ENCODE data around the gene TRPM7.
"Not testable (repeated sequence)": the region's sequence is repeated elsewhere in the genome, so short reads cannot be mapped to it uniquely, and the experiment has no call there.

The TRPM7 gene, protein sequence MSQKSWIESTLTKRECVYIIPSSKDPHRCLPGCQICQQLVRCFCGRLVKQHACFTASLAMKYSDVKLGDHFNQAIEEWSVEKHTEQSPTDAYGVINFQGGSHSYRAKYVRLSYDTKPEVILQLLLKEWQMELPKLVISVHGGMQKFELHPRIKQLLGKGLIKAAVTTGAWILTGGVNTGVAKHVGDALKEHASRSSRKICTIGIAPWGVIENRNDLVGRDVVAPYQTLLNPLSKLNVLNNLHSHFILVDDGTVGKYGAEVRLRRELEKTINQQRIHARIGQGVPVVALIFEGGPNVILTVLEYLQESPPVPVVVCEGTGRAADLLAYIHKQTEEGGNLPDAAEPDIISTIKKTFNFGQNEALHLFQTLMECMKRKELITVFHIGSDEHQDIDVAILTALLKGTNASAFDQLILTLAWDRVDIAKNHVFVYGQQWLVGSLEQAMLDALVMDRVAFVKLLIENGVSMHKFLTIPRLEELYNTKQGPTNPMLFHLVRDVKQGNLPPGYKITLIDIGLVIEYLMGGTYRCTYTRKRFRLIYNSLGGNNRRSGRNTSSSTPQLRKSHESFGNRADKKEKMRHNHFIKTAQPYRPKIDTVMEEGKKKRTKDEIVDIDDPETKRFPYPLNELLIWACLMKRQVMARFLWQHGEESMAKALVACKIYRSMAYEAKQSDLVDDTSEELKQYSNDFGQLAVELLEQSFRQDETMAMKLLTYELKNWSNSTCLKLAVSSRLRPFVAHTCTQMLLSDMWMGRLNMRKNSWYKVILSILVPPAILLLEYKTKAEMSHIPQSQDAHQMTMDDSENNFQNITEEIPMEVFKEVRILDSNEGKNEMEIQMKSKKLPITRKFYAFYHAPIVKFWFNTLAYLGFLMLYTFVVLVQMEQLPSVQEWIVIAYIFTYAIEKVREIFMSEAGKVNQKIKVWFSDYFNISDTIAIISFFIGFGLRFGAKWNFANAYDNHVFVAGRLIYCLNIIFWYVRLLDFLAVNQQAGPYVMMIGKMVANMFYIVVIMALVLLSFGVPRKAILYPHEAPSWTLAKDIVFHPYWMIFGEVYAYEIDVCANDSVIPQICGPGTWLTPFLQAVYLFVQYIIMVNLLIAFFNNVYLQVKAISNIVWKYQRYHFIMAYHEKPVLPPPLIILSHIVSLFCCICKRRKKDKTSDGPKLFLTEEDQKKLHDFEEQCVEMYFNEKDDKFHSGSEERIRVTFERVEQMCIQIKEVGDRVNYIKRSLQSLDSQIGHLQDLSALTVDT (N-terminal part only)

DNA sequence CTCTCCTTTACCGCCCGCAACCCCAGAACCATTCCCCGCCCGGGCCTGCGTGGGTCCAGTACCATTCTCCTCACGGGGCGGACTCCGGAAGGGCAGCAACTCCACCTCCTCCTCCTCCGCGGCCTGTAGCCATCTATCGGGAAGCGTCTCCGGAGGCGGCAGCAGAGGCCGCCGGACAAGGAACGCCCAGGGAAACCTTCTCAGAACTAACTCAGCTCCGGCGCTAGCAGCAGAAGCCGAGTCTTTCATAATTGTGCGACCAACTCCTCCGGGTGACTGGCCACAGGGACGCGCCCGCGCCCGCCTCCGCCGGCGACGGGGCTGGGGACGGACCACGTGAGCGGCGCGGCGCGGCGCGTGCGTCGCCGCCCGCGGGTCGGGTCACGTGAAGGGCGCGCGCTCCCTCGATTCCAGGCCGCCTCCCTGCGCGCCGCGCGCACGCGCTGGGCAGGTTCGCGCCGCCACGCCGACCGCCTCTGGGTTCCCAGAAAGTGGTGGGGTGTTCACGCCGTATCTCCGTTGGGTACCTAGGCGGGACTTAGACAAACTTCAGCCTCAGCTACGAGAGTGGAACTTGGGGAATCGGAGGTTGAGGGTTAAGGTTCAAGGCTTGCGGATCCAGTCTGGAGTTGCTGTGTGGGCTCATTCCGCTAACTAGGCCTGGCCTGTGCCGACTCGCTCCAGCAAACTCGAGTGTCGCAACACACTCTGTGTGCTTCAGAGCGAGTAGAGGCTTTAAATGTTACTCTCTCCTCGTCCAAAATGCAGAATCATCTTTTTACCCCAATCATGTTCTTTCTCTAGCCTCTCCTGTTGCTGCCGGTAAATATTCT is at the start of gene TRPM7:
Gene TRPM7 (minus strand): TSS at position 329 of the 833 bp plus-strand sequence. CDS start 264 bp downstream, at position 65.
- DNase-seq (ENCODE audit: low read depth in 2 of 2): peak; percentile 75 to 80

GRCh38 chr15:50735156-50735555 is 48.6 kb upstream of the TRPM7 start:
- no peak for DNase-seq (ENCODE audit: low read depth in 2 of 2)

DNA sequence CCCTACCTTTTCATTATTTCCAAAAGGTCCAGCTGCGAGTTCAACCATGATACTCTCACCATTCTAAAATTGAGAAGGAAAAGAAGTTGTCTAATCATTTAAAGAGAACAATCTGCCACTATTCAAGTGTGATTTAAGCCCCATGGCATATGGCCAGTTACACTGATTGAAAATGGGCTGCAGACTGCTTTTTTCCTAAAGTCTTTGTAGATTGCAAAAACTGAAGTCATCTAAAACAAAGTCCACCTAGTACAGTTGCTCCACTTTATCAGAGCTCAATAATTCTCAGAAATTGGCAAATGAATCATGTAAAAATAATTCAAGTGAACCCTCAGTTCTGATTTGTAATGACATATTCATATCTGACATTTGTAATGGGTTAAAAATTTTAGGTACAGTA is 39.7 kb upstream of the TRPM7 start:
- no peak for DNase-seq (ENCODE audit: low read depth in 2 of 2)

DNA sequence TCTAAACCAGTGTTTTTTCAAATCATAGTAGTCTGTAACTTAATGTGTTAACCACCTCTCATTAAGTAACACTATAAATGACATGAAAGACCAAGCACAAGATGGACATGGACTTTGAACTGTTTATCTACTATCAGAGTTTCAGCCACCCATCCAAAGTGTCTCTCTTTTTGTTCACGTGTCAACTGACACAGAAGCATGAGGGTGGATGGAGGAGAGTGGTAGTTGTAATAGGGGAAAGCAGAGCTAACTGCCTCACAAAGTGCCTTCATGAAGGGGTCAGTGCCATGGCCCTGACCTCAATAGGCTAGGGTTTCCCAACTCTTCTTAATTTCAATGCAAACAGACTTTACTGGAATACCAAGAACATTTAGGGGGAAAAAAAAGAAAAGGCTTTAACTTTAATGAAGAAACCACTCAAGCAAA is 32.1 kb upstream of the TRPM7 start:
- no peak for DNase-seq (ENCODE audit: low read depth in 2 of 2)

DNA sequence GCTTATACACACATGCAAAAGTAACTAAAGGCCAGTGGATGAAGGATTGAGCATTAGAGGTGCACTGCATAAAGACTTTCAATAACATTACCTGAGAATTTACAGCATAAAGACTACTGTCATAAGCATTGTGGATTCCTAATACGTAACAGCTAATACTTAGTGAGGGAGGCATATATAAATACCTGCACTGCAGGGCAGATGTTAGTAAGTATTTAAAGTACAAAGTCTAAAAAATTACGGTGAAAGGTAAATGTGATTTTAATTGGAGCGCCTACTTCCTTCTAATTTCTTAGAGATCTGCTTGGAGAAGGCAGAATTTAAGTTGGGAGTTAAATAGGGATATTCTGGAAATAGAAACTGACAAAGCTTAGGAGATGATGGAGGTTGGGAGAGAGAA is 25.4 kb upstream of the TRPM7 start:
- DNase-seq (ENCODE audit: low read depth in 2 of 2): no peak

- DNase-seq (ENCODE audit: low read depth in 2 of 2): no peak
These were observed 24.0 kb upstream of the TRPM7 start for GRCh38 chr15:50710585-50710984.

- no peak for DNase-seq (ENCODE audit: low read depth in 2 of 2)
These were observed 21.4 kb upstream of the TRPM7 start for GRCh38 chr15:50707878-50708427.

- DNase-seq (ENCODE audit: low read depth in 2 of 2): no peak
These were observed 16.3 kb upstream of the TRPM7 start for GRCh38 chr15:50702762-50703334.

DNA sequence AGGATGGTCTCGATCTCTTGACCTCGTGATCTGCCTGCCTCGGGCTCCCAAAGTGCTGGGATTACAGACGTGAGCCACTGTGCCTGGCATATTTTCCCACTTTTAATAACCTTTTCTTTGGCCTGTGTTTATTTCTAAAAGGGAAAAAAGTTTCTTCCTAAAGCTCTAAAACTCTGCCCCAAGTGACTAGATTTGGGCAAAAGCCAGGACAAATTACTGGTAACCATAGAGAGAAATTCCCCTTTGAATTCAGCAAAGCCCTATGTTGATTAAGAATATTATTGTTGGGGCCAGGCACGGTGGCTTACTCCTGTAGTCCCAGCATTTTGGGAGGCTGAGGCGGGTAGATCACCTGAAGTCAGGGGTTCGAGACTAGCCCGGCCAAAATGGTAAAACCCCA is 11.5 kb upstream of the TRPM7 start:
- no peak for DNase-seq (ENCODE audit: low read depth in 2 of 2)

DNA sequence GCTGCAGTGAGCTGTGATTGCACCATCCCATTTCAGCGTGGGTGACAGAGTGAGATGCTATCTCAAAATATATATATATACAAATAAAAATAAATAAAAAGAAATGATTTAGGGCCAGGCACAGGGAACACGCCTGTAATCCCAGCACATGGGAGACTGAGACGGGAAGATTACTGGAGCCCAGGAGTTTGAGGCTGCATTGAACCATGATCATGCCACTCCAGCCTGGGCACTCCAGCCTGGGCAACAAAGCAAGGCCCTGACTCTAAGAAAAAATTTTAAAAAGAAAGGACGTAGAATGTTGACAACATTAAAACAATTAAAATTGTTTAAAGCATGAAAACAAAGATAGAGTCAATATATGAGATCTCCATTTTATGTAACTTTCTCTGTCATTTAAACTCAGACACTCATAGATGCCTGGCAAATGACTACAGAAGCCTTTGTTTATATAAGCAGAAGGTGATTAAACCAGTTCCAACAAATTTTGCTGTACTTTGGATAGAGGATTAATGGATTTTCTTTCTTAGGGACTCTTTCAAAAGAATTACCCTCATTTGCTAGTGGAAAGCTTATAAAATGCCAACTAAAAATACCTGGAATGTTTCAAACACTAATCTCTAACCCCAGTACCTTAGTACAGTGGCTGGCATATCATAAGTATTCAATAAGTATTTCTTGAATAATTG is 10.7 kb upstream of the TRPM7 start:
- no peak for DNase-seq (ENCODE audit: low read depth in 2 of 2)

- DNase-seq (ENCODE audit: low read depth in 2 of 2): not testable (repeated sequence)
These were observed 8.1 kb upstream of the TRPM7 start for GRCh38 chr15:50694634-50695165.

- DNase-seq (ENCODE audit: low read depth in 2 of 2): no peak
These were observed 805 bp upstream of the TRPM7 start for GRCh38 chr15:50687302-50687902.

DNA sequence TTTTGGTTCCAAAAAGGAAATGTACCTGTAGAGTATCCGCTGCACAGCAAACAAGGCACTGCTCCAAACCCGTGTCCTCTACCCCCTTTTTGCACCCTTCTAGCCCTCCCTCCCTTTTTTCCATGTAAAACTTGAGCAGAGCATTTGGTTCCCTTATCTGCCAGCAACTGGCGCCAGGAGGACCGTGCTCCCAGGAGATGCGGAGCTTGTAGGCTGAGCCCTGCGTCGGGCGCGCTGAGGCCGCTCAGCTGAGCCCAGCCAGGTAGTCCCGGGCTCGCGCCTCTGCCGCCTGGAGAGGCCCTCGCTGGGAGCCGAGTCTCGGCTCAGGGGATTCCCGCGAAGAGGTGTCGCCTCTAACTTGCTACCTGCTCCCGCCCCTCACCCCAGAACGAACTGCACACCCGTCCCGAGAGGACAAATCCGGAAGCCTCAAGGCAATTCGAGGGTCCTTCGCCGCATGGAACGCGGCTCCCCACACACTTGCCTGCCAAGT is 575 bp downstream of the TRPM7 start:
- peak; percentile 49 to 62 for DNase-seq (ENCODE audit: low read depth in 2 of 2)

- DNase-seq (ENCODE audit: low read depth in 2 of 2): no peak
These were observed 1.2 kb downstream of the TRPM7 start for GRCh38 chr15:50685191-50685975.

- DNase-seq (ENCODE audit: low read depth in 2 of 2): no peak
These were observed 5.1 kb downstream of the TRPM7 start for GRCh38 chr15:50681467-50681866.

DNA sequence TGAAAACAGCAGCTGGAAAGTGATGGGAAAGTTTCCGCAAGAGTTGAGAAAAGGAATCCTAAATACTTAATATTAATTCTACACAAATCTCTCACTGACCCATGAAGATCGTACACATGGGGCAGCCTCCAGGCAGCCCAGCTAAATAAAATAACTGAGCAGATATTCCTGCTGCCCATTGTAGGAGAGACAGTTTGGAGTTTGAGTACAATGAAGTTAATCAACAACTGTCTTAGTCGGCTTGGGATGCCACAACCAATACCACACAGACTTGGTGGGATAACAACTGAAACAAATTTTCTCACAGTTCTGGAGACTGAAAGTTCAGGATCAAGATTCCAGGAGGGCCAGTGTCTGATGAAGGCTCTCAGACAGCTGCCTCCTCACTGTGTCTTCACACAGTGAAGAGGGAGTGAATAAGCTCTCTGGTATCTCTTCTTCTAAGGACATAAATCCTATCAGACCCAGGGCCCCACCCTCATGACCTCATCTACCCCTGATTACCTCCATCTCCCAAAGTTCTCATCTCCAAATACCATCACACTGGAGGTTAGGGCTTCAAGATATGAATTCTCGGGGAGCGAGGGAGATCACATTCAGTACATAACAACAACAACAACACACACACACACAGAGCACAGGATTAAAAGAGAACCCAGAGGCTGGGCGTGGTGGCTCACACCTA is 9.7 kb downstream of the TRPM7 start:
- DNase-seq (ENCODE audit: low read depth in 2 of 2): no peak

DNA sequence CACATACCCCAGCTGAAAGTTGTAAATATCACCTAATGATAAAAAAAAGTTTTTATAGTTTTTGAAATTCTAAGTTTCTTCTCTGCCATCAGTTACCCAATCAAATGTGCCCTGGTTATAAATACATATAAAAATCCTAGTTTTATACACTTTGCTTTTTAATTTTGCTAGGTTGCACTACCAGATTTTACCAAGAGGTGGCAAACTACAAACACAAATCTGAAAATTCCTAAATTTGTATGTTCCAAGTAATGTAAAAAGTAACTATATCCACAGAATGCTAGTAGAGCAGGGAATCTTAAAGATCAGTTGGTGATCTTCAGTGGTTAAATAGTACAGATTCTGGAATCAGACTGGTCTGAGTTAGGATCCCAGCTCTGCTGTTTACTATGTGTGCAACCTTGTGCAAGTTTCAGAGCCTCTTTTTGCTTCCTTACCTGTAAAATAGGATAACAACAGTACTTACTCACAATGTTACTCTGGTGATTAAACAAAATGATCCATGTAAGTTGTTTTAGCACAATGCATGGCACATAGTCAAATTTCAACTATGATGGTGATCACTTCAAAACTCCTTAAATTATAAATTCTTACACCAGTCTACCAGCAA is 11.0 kb downstream of the TRPM7 start:
- DNase-seq (ENCODE audit: low read depth in 2 of 2): no peak

Measured in activated CD8-positive, alpha-beta memory T cell treated with anti-CD3 and anti-CD28 coated beads for 4 hours (primary cell).